ENCODE measurements around the gene WDR33. TPM values are rescaled to one million over a fixed set of nuclear protein-coding genes. Genes with fewer than 3 reads are reported as not detected.

The WDR33 gene
- total RNA-seq, 2 donors from 2014 or later = 34.9 to 55.6 TPM

- TF ChIP-seq CTCF (IDR thresholded peaks at IDR 0.05) = no peak
- Histone ChIP-seq H3K4me3 (no peak overlapping the region), H3K9me3 (no peaks in the 10 kb centered on the region), H3K4me1 (ENCODE audit: control insufficient read depth in 1 of 2, low read depth in 2 of 2) (peaks cover 29 to 73% of the 10 kb centered on the region in 2 donors), H3K27me3 (replicated peaks; ENCODE audit: insufficient read depth) (no peaks in the 10 kb centered on the region), H3K27ac (peak overlapping the region in 1 of 2 donors; percentile 39), H3K36me3 (peaks cover 37% of the 10 kb centered on the region)
- ATAC-seq (ENCODE audit: insufficient number of reproducible peaks, low FRiP score, low read depth) (no peak), DNase-seq (ENCODE audit: low spot score) (no peak)
Measured at GRCh38 chr2:127654084-127654837, 156.7 kb downstream of the WDR33 start.

GRCh38 chr2:127653421-127654083, 157.4 kb downstream of the WDR33 start:
- no peak for DNase-seq (ENCODE audit: low spot score)
- Histone ChIP-seq H3K4me1 (ENCODE audit: control insufficient read depth in 1 of 2, low read depth in 2 of 2) (peaks cover 27 to 71% of the 10 kb centered on the region in 2 donors), H3K4me3 (no peak overlapping the region), H3K36me3 (peaks cover 37% of the 10 kb centered on the region), H3K27me3 (replicated peaks; ENCODE audit: insufficient read depth) (no peaks in the 10 kb centered on the region), H3K9me3 (no peaks in the 10 kb centered on the region), H3K27ac (peak overlapping the region; percentile 39 to 54)
- ATAC-seq (ENCODE audit: insufficient number of reproducible peaks, low FRiP score, low read depth) = no peak
- TF ChIP-seq CTCF (IDR thresholded peaks at IDR 0.05) = no peak

- no peak for TF ChIP-seq CTCF (IDR thresholded peaks at IDR 0.05)
- H3K4me1 ChIP-seq (ENCODE audit: control insufficient read depth in 1 of 2, low read depth in 2 of 2) = peaks cover 30 to 73% of the 10 kb centered on the region in 2 donors
- ATAC-seq (ENCODE audit: insufficient number of reproducible peaks, low FRiP score, low read depth) (no peak), DNase-seq (ENCODE audit: low spot score) (no peak)
- no peaks in the 10 kb centered on the region for H3K9me3 ChIP-seq
- H3K4me3 ChIP-seq = no peak overlapping the region
- peak overlapping the region; percentile 39 to 54 for H3K27ac ChIP-seq
- no peaks in the 10 kb centered on the region for H3K27me3 ChIP-seq (replicated peaks; ENCODE audit: insufficient read depth)
- H3K36me3 ChIP-seq = peaks cover 37% of the 10 kb centered on the region
Measured at GRCh38 chr2:127652786-127653357, 158.1 kb downstream of the WDR33 start.

GRCh38 chr2:127651971-127652550, 158.9 kb downstream of the WDR33 start:
- TF ChIP-seq CTCF (IDR thresholded peaks at IDR 0.05) = no peak
- no peak overlapping the region for H3K4me3 ChIP-seq
- peaks cover 38 to 74% of the 10 kb centered on the region in 2 donors for H3K4me1 ChIP-seq (ENCODE audit: control insufficient read depth in 1 of 2, low read depth in 2 of 2)
- DNase-seq (ENCODE audit: low spot score) (no peak), ATAC-seq (ENCODE audit: insufficient number of reproducible peaks, low FRiP score, low read depth) (no peak)
- H3K36me3 ChIP-seq = peaks cover 33% of the 10 kb centered on the region
- H3K27me3 ChIP-seq (replicated peaks; ENCODE audit: insufficient read depth) = no peaks in the 10 kb centered on the region
- H3K9me3 ChIP-seq = no peaks in the 10 kb centered on the region
- peak overlapping the region; percentile 30 to 54 for H3K27ac ChIP-seq

GRCh38 chr2:127651381-127651809, 159.6 kb downstream of the WDR33 start:
- peaks cover 43 to 77% of the 10 kb centered on the region in 2 donors for H3K4me1 ChIP-seq (ENCODE audit: control insufficient read depth in 1 of 2, low read depth in 2 of 2)
- H3K36me3 ChIP-seq = peaks cover 27% of the 10 kb centered on the region
- no peaks in the 10 kb centered on the region for H3K27me3 ChIP-seq (replicated peaks; ENCODE audit: insufficient read depth)
- H3K4me3 ChIP-seq = no peak overlapping the region
- peak overlapping the region; percentile 54 to 75 for H3K27ac ChIP-seq
- no peaks in the 10 kb centered on the region for H3K9me3 ChIP-seq
- ATAC-seq (ENCODE audit: insufficient number of reproducible peaks, low FRiP score, low read depth) = no peak
- no peak for TF ChIP-seq CTCF (IDR thresholded peaks at IDR 0.05)
- DNase-seq (ENCODE audit: low spot score) = no peak
